HG03280 (cell line): Measurements from ENCODE around the gene VOPP1.

Experiments used
- ATAC-seq: cut with Tn5 transposase; IDR thresholded peaks from one replicate; pipeline ENCODE4 v1.9.1; 2021; ENCODE audit warnings: mild to moderate bottlenecking, moderate library complexity; ENCODE audit not compliant: unreplicated experiment

The VOPP1 gene

GRCh38 chr7:55490099-55490498 is 82.2 kb downstream of the VOPP1 start:
- ATAC-seq = no peak

- ATAC-seq = no peak
Measured at GRCh38 chr7:55489552-55489951, 82.8 kb downstream of the VOPP1 start.

- ATAC-seq = no peak
Measured at GRCh38 chr7:55488804-55489340, 83.4 kb downstream of the VOPP1 start.

GRCh38 chr7:55488216-55488615 is 84.1 kb downstream of the VOPP1 start:
- no peak for ATAC-seq

GRCh38 chr7:55486991-55487390 is 85.3 kb downstream of the VOPP1 start:
- ATAC-seq = no peak

- ATAC-seq = no peak
Measured at GRCh38 chr7:55486192-55486590, 86.1 kb downstream of the VOPP1 start.

GRCh38 chr7:55485501-55486191 is 86.7 kb downstream of the VOPP1 start:
- no peak for ATAC-seq

- no peak for ATAC-seq
Measured at GRCh38 chr7:55484834-55485233, 87.5 kb downstream of the VOPP1 start.

- ATAC-seq = no peak
Measured at GRCh38 chr7:55484241-55484640, 88.1 kb downstream of the VOPP1 start.

GRCh38 chr7:55483046-55483445 is 89.3 kb downstream of the VOPP1 start:
- no peak for ATAC-seq

GRCh38 chr7:55481155-55481554 is 91.1 kb downstream of the VOPP1 start:
- no peak for ATAC-seq

GRCh38 chr7:55478700-55479099 is 93.6 kb downstream of the VOPP1 start:
- ATAC-seq = no peak

GRCh38 chr7:55477781-55478374 is 94.4 kb downstream of the VOPP1 start:
- no peak for ATAC-seq

- no peak for ATAC-seq
Measured at GRCh38 chr7:55476852-55477780, 95.2 kb downstream of the VOPP1 start.

- ATAC-seq = no peak
Measured at GRCh38 chr7:55475855-55476803, 96.2 kb downstream of the VOPP1 start.

GRCh38 chr7:55474944-55475854 is 97.1 kb downstream of the VOPP1 start:
- no peak for ATAC-seq

GRCh38 chr7:55473932-55474331 is 98.4 kb downstream of the VOPP1 start:
- no peak for ATAC-seq

- no peak for ATAC-seq
Measured at GRCh38 chr7:55472928-55473725, 99.2 kb downstream of the VOPP1 start.
